Panc1 (cell line): ENCODE data around the gene TRAPPC2L.

Experiments used
- CTCF ChIP-seq: fragments of 450-650 bp; IDR thresholded peaks from 2 replicates; pipeline ENCODE4 v1.5.1; 2017; ENCODE audit warnings: mild to moderate bottlenecking
- POLR2AphosphoS5 ChIP-seq: IDR thresholded peaks from 2 replicates; pipeline ENCODE4 v1.6.1; 2012; ENCODE audit warnings: mild to moderate bottlenecking, low read depth, low read length, moderate library complexity
- REST ChIP-seq, 2 experiments: IDR thresholded peaks; 2 replicates each; pipeline ENCODE4 v1.6.1; 2011 to 2012; ENCODE audit warnings: low read depth in 2 of 2, control low read depth in 1 of 2, low read length in 1 of 2, mild to moderate bottlenecking in 1 of 2, moderate library complexity in 1 of 2; ENCODE audit not compliant: insufficient read depth in 1 of 2

GRCh38 chr16:88896238-88897070 lies 39.5 kb downstream of the TRAPPC2L start:
- TF ChIP-seq POLR2AphosphoS5 (no peak), CTCF (no peak), REST (IDR thresholded peaks at IDR 0.05; ENCODE audit: insufficient read depth in 1 of 2, low read depth in 2 of 2, low read length in 1 of 2) (no peak)
